OCI-LY1 (cell line): ENCODE measurements around the gene IRF2.

ENCODE experiments used
- CTCF ChIP-seq: fragments of 200-600 bp; sonication (generic), shearing (Covaris generic); IDR thresholded peaks from 2 replicates; pipeline ENCODE4 v1.5.1; 2017; ENCODE audit warnings: mild to moderate bottlenecking, antibody characterized with exemption, low read length, moderate library complexity, mixed read lengths
- EZH2 ChIP-seq: fragments of 200-600 bp; sonication (generic), shearing (Covaris generic); IDR thresholded peaks from 2 replicates; pipeline ENCODE4 v1.8.0; 2017; ENCODE audit warnings: borderline replicate concordance, mixed run types, mild to moderate bottlenecking, antibody characterized with exemption, low read length, moderate library complexity, mixed read lengths

DNA sequence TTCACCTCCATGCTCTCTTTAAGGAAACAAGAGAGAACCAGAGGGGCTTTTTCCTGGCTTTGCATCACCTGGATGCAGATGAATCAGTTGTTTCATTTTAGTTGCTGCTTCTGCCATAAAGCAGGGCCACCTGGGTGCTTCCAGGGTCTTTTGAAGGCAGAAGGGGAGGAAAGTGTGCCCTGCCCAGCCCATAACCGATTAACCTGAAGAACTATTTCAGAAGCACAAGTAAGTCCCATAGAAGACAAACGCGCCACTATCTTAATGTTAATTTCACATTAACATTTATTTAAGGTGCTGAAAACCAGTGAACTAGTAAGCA, 32.1 kb downstream of the IRF2 start:
- TF ChIP-seq CTCF (no peak), EZH2 (no peak)
